ENCODE measurements around the gene SLC4A5. TPM values are rescaled to one million over a fixed set of nuclear protein-coding genes. Genes with fewer than 3 reads are reported as not detected.

SLC4A5 gene
- total RNA-seq, 1 donor: under 0.01 TPM

DNA sequence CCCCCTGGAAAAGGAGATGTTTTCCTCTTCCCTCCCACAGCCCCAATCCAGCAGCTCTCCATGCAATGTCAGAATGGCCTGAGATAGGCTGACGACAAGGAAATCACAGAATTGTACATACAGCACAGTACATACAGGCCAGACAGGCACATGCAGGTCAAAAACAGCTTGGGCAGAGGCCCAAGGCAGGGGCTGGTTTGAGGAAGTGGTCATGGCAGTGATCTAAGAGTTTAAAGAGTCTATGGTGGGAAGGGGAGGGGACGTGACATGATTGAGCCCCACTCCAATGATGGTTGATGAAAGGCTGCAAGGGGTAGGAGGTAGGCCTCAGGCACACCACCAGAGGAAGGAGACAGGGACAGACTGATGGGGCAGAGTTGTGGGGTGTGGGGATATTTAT lies 32.6 kb upstream of the SLC4A5 start:
- TF ChIP-seq, protein P1, sequence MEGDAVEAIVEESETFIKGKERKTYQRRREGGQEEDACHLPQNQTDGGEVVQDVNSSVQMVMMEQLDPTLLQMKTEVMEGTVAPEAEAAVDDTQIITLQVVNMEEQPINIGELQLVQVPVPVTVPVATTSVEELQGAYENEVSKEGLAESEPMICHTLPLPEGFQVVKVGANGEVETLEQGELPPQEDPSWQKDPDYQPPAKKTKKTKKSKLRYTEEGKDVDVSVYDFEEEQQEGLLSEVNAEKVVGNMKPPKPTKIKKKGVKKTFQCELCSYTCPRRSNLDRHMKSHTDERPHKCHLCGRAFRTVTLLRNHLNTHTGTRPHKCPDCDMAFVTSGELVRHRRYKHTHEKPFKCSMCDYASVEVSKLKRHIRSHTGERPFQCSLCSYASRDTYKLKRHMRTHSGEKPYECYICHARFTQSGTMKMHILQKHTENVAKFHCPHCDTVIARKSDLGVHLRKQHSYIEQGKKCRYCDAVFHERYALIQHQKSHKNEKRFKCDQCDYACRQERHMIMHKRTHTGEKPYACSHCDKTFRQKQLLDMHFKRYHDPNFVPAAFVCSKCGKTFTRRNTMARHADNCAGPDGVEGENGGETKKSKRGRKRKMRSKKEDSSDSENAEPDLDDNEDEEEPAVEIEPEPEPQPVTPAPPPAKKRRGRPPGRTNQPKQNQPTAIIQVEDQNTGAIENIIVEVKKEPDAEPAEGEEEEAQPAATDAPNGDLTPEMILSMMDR (IDR thresholded peaks at IDR 0.05; ENCODE audit: insufficient read depth, low read depth, low read length): no peak
- no peak overlapping the region for H3K4me3 ChIP-seq (ENCODE audit: low read depth, low read length)
- DNase-seq (ENCODE audit: low read depth): no peak

DNA sequence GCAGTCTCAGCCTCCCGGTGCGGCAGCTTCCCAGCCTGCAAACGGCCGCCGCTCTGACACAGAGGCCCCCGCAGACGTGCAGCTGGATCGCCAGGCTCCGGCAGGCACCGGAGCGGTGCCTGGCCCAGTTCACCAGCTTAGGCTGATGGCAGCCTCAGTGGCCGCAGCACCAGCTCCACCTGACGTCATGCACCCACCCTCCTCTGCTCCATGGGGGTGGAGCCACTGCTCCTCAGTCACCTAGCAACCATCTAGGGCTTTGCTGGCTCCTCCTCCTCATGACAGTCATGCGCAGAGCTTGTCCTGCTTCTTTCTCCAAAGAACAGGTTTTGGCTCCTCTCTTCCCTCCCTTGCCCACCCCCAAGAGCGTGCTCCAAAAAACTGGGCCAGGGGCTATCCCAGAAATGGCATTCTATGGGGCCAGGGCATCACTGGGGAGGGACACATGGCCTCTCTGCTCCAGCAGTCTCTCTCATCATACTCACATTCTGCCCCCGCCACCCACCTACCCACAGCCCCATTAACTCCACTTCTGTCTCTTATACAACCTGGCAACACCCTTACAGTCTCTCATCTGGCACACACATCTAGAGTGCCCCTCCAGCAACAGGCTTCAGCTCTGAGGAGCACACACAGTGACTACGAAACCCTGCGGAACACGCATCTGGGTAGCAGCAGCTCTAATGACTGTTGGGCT lies 31.4 kb upstream of the SLC4A5 start:
- H3K4me3 ChIP-seq (ENCODE audit: low read depth, low read length): peak overlapping the region; percentile 46
- peak; percentile 76 for DNase-seq (ENCODE audit: low read depth)
- TF ChIP-seq, protein P1 (IDR thresholded peaks at IDR 0.05; ENCODE audit: insufficient read depth, low read depth, low read length): no peak

- no peak for DNase-seq (ENCODE audit: low read depth)
- TF ChIP-seq, protein P1 (IDR thresholded peaks at IDR 0.05; ENCODE audit: insufficient read depth, low read depth, low read length): no peak
- H3K4me3 ChIP-seq (ENCODE audit: low read depth, low read length): peak overlapping the region; percentile 46
Measured at GRCh38 chr2:74373985-74374384, 30.8 kb upstream of the SLC4A5 start.

DNA sequence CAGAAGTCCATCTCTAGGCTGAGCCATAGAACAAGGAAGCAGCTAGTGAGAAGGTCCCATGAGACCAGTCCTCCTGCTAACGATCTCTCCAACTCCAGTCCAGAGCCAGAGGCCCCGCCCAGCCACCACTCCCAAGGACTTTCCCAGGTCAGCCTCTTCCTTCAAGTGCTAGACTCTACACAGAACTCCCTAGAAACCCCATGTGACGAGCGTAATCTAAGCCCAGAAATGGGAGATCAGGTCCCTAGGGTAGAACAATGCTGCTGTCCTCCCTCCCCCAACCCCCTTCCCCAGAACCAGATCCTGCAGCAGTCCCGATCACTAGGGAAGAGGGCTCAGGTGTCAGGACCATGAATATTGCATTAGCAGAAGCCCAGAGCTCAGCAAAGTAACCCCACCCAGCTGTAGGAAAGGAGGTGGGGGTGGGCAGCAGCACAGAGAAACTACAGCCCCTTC lies 30.0 kb upstream of the SLC4A5 start:
- no peak overlapping the region for H3K4me3 ChIP-seq (ENCODE audit: low read depth, low read length)
- peak; percentile 19 for DNase-seq (ENCODE audit: low read depth)
- TF ChIP-seq, protein P1 (IDR thresholded peaks at IDR 0.05; ENCODE audit: insufficient read depth, low read depth, low read length): no peak

GRCh38 chr2:74372674-74373073 lies 29.5 kb upstream of the SLC4A5 start:
- H3K4me3 ChIP-seq (ENCODE audit: low read depth, low read length): no peak overlapping the region
- no peak for DNase-seq (ENCODE audit: low read depth)
- TF ChIP-seq, protein P1 (IDR thresholded peaks at IDR 0.05; ENCODE audit: insufficient read depth, low read depth, low read length): no peak

DNA sequence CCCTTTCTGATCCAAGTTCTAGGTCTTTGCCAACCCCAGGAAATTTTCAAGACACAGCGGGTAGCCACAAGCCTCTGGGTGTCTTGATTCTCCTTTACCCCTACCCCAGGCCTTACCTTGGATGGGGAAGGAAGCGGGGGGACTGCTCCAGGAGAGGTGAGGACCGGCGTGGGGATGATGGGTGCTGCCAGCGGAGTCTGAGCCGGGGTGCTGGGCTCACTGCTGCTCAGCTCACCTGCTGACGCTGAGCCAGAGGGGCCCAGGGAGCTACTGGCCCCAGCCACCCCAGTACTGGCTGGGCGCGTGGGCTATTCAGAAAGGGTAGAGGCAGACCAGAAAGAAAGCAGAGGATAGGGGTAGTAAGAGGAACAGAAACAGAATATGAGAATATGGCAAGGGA lies 28.2 kb upstream of the SLC4A5 start:
- TF ChIP-seq, protein P1 (IDR thresholded peaks at IDR 0.05; ENCODE audit: insufficient read depth, low read depth, low read length): no peak
- no peak overlapping the region for H3K4me3 ChIP-seq (ENCODE audit: low read depth, low read length)
- DNase-seq (ENCODE audit: low read depth): no peak

DNA sequence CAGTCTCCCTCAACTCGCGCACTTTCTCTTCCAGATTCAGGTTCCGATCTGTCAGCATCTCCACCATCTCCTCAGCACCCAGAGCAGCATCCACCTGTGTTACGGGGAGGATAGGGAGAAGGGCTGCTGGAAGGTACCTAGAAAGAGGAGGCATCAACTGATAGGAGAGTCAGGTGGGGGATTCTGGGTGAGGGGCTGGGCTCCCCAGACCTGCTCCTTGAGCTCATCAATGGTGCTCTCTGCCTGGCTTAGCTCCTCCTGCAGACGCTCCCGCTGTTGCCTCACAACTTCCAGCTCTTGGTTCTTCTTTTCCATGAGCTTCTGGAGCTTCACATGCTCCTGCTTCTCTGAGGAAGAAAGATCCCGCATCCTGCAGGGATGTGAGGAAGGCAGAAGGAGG lies 26.8 kb upstream of the SLC4A5 start:
- no peak for DNase-seq (ENCODE audit: low read depth)
- TF ChIP-seq, protein P1 (IDR thresholded peaks at IDR 0.05; ENCODE audit: insufficient read depth, low read depth, low read length): no peak
- H3K4me3 ChIP-seq (ENCODE audit: low read depth, low read length): no peak overlapping the region
